GM19193 (cell line): Measurements from ENCODE around the gene GDAP1L1.
A peak's percentile ranks its signal among the peaks of the same experiment; 100 is the strongest.

Source experiments
- POLR2A ChIP-seq: IDR thresholded peaks from 4 replicates; pipeline ENCODE4 v1.6.1; 2011; ENCODE audit not compliant: insufficient read depth, insufficient read length; ENCODE audit errors: extremely low read depth

Gene GDAP1L1

GRCh38 chr20:44306927-44307326 lies 59.8 kb downstream of the GDAP1L1 start:
- no peak for TF ChIP-seq POLR2A

GRCh38 chr20:44309763-44310663 lies 62.9 kb downstream of the GDAP1L1 start:
- no peak for TF ChIP-seq POLR2A

GRCh38 chr20:44310664-44311639 lies 63.8 kb downstream of the GDAP1L1 start, which contains the start of gene FITM2:
Gene FITM2, minus strand, starts transcription at chr20:44311202. Its CDS starts 54 bp downstream, at chr20:44311148.
- peak; percentile 60 for TF ChIP-seq POLR2A

- TF ChIP-seq POLR2A, result no peak
Observed at GRCh38 chr20:44314870-44315269, 67.8 kb downstream of the GDAP1L1 start.

GRCh38 chr20:44319839-44320422 lies 72.8 kb downstream of the GDAP1L1 start:
- TF ChIP-seq POLR2A, result no peak

- TF ChIP-seq POLR2A, result no peak
Observed at GRCh38 chr20:44324343-44324742, 77.2 kb downstream of the GDAP1L1 start.

- no peak for TF ChIP-seq POLR2A
Observed at GRCh38 chr20:44326391-44327159, 79.5 kb downstream of the GDAP1L1 start.

- no peak for TF ChIP-seq POLR2A
Observed at GRCh38 chr20:44328428-44328827, 81.3 kb downstream of the GDAP1L1 start.
